Skeletal muscle satellite cell (primary cell): ENCODE measurements around the gene PSMD11. TPM values are rescaled to one million over a fixed set of nuclear protein-coding genes. Genes with fewer than 3 reads are reported as not detected.
"Not testable (repeated sequence)": the region's sequence is repeated elsewhere in the genome, so short reads cannot be mapped to it uniquely, and the experiment has no call there.

Experiments used
- H3K27me3 ChIP-seq: 2 replicates; pipeline ENCODE4 v1.7.0; 2013; ENCODE audit warnings: low read length; ENCODE audit not compliant: control insufficient read depth, insufficient read depth
- H3K36me3 ChIP-seq: 2 replicates; pipeline ENCODE4 v1.7.0; 2013; ENCODE audit warnings: mild to moderate bottlenecking, control low read depth, low read length; ENCODE audit not compliant: insufficient read depth
- H3K4me1 ChIP-seq: 2 replicates; pipeline ENCODE4 v1.7.0; 2013; ENCODE audit warnings: low read length; ENCODE audit not compliant: control insufficient read depth, insufficient read depth
- H3K4me2 ChIP-seq: 2 replicates; pipeline ENCODE4 v1.7.0; 2013; ENCODE audit warnings: mild to moderate bottlenecking, low read length
- H3K4me3 ChIP-seq: 2 replicates; pipeline ENCODE4 v1.7.0; 2013; ENCODE audit warnings: low read length
- H3K9ac ChIP-seq: 2 replicates; pipeline ENCODE4 v1.7.0; 2013; ENCODE audit warnings: mild to moderate bottlenecking, low read depth, low read length, moderate library complexity
- H3K9me3 ChIP-seq: replicated peaks from 2 replicates; pipeline ENCODE4 v1.7.0; 2013; ENCODE audit warnings: mild to moderate bottlenecking, control low read depth, low read length
- total RNA-seq: library from RNA; depleted of rRNA; stranded (reverse); fragments of >200 nt; gene quantifications from 2 replicates; pipeline ENCODE4 v1.2.3, GENCODE V29; 2012; rRNA removed

Gene PSMD11
- 81.9 and 86.5 TPM in 2 replicates for total RNA-seq

GRCh38 chr17:32444301-32445073 is at the start of gene PSMD11:
PSMD11 (plus strand) TSS chr17:32444510; CDS start chr17:32444524, 14 bp downstream.
- Histone ChIP-seq H3K9me3 (no peaks in the 10 kb centered on the region), H3K4me2 (peak within 1 kb of the TSS; percentile 98), H3K4me1 (peaks cover 23% of the 10 kb centered on the region), H3K9ac (peak within 1 kb of the TSS; percentile 99), H3K4me3 (peak within 1 kb of the TSS; percentile 89), H3K36me3 (peaks cover 30% of the 10 kb centered on the region), H3K27me3 (peaks cover 5% of the 10 kb centered on the region)

GRCh38 chr17:32396343-32396742 is 48.0 kb upstream of the PSMD11 start:
- no peaks in the 10 kb centered on the region for H3K27me3 ChIP-seq
- no peaks in the 10 kb centered on the region for H3K36me3 ChIP-seq
- H3K4me2 ChIP-seq, result no peak overlapping the region
- no peak overlapping the region for H3K4me3 ChIP-seq
- no peak overlapping the region for H3K9ac ChIP-seq
- H3K4me1 ChIP-seq, result no peaks in the 10 kb centered on the region
- H3K9me3 ChIP-seq, result no peaks in the 10 kb centered on the region

GRCh38 chr17:32398946-32399345 is 45.4 kb upstream of the PSMD11 start:
- Histone ChIP-seq H3K9me3 (no peaks in the 10 kb centered on the region), H3K4me3 (no peak overlapping the region), H3K4me1 (no peaks in the 10 kb centered on the region), H3K27me3 (no peaks in the 10 kb centered on the region), H3K4me2 (no peak overlapping the region), H3K36me3 (no peaks in the 10 kb centered on the region), H3K9ac (no peak overlapping the region)

- not testable (repeated sequence) for H3K9me3 ChIP-seq, H3K36me3 ChIP-seq, H3K9ac ChIP-seq, H3K4me1 ChIP-seq, H3K27me3 ChIP-seq, H3K4me2 ChIP-seq, H3K4me3 ChIP-seq
Observed at GRCh38 chr17:32410085-32410484, 34.2 kb upstream of the PSMD11 start.

- H3K9ac ChIP-seq, result no peak overlapping the region
- H3K9me3 ChIP-seq, result no peaks in the 10 kb centered on the region
- no peaks in the 10 kb centered on the region for H3K36me3 ChIP-seq
- no peaks in the 10 kb centered on the region for H3K27me3 ChIP-seq
- no peaks in the 10 kb centered on the region for H3K4me1 ChIP-seq
- no peak overlapping the region for H3K4me2 ChIP-seq
- H3K4me3 ChIP-seq, result no peak overlapping the region
Observed at GRCh38 chr17:32426894-32427293, 17.4 kb upstream of the PSMD11 start.

- Histone ChIP-seq H3K36me3 (no peaks in the 10 kb centered on the region), H3K27me3 (no peaks in the 10 kb centered on the region), H3K9me3 (no peaks in the 10 kb centered on the region), H3K9ac (no peak overlapping the region), H3K4me3 (no peak overlapping the region), H3K4me1 (no peaks in the 10 kb centered on the region), H3K4me2 (no peak overlapping the region)
Observed at GRCh38 chr17:32429598-32429997, 14.7 kb upstream of the PSMD11 start.

- H3K36me3 ChIP-seq, result no peaks in the 10 kb centered on the region
- no peak overlapping the region for H3K4me3 ChIP-seq
- peaks cover 6% of the 10 kb centered on the region for H3K4me1 ChIP-seq
- H3K27me3 ChIP-seq, result peaks cover 5% of the 10 kb centered on the region
- no peaks in the 10 kb centered on the region for H3K9me3 ChIP-seq
- H3K4me2 ChIP-seq, result no peak overlapping the region
- no peak overlapping the region for H3K9ac ChIP-seq
Observed at GRCh38 chr17:32440722-32441121, 3.6 kb upstream of the PSMD11 start.

GRCh38 chr17:32441886-32442285 is 2.4 kb upstream of the PSMD11 start:
- peaks cover 18% of the 10 kb centered on the region for H3K4me1 ChIP-seq
- H3K9me3 ChIP-seq, result no peaks in the 10 kb centered on the region
- H3K27me3 ChIP-seq, result peaks cover 5% of the 10 kb centered on the region
- no peak overlapping the region for H3K4me3 ChIP-seq
- H3K9ac ChIP-seq, result no peak overlapping the region
- H3K36me3 ChIP-seq, result peaks cover 6% of the 10 kb centered on the region
- H3K4me2 ChIP-seq, result no peak overlapping the region

GRCh38 chr17:32443827-32444300 is 446 bp upstream of the PSMD11 start:
- Histone ChIP-seq H3K27me3 (peaks cover 5% of the 10 kb centered on the region), H3K9ac (peak overlapping the region; percentile 99)

GRCh38 chr17:32445074-32445415 is 735 bp downstream of the PSMD11 start:
- peak overlapping the region; percentile 99 for H3K9ac ChIP-seq
- H3K4me2 ChIP-seq, result peak overlapping the region; percentile 88
- peaks cover 5% of the 10 kb centered on the region for H3K27me3 ChIP-seq
- peaks cover 23% of the 10 kb centered on the region for H3K4me1 ChIP-seq
- peak overlapping the region; percentile 89 for H3K4me3 ChIP-seq
- no peaks in the 10 kb centered on the region for H3K9me3 ChIP-seq
- H3K36me3 ChIP-seq, result peaks cover 36% of the 10 kb centered on the region

More at GRCh38 chr17:32443827-32444300, 446 bp upstream of the PSMD11 start:
- H3K4me1 ChIP-seq, result peaks cover 23% of the 10 kb centered on the region
- peaks cover 24% of the 10 kb centered on the region for H3K36me3 ChIP-seq
- H3K9me3 ChIP-seq, result no peaks in the 10 kb centered on the region
- H3K4me3 ChIP-seq, result peak overlapping the region; percentile 89
- peak overlapping the region; percentile 98 for H3K4me2 ChIP-seq

- H3K27me3 ChIP-seq, result peaks cover 5% of the 10 kb centered on the region
- H3K4me1 ChIP-seq, result peaks cover 23% of the 10 kb centered on the region
- H3K4me3 ChIP-seq, result peak overlapping the region; percentile 89
- no peaks in the 10 kb centered on the region for H3K9me3 ChIP-seq
- H3K4me2 ChIP-seq, result peak overlapping the region; percentile 88
- H3K36me3 ChIP-seq, result peaks cover 38% of the 10 kb centered on the region
- peak overlapping the region; percentile 99 for H3K9ac ChIP-seq
Observed at GRCh38 chr17:32445497-32445896, 1.2 kb downstream of the PSMD11 start.

- Histone ChIP-seq H3K4me2 (peak overlapping the region; percentile 88), H3K36me3 (peaks cover 43% of the 10 kb centered on the region), H3K9ac (peak overlapping the region; percentile 99), H3K27me3 (peaks cover 5% of the 10 kb centered on the region), H3K4me3 (peak overlapping the region; percentile 89), H3K4me1 (peaks cover 23% of the 10 kb centered on the region), H3K9me3 (no peaks in the 10 kb centered on the region)
Observed at GRCh38 chr17:32445971-32446370, 1.7 kb downstream of the PSMD11 start.
